CD4-positive, alpha-beta T cell treated with Interleukin-12 subunit alpha and Interleukin-12 subunit beta, for 1 hour (primary cell): ENCODE data around the gene CTDSP1.

ENCODE experiments used
- DNase-seq: peaks from one replicate; pipeline ENCODE4 v3.0.0-alpha.2; 2020

CTDSP1 gene

DNA sequence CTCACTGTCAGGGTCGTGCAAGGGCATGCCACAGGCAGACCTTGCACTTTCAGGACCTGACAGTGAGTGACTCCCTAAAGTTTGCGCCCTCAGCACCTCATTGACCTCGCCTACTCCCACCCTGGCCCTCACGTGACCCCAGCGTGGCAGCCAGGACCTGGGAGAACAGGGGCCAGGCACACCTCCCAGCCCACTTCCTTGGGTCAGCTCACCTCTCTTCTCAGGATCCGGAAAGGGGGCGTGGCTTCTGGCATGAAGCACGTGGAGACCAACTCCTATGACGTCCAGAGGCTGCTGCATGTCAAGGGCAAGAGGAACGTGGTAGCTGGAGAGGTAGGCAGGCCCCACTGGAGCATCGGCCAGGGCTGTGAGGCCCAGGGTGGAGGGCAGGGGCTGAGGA lies 28.1 kb downstream of the CTDSP1 start:
- DNase-seq: no peak

DNA sequence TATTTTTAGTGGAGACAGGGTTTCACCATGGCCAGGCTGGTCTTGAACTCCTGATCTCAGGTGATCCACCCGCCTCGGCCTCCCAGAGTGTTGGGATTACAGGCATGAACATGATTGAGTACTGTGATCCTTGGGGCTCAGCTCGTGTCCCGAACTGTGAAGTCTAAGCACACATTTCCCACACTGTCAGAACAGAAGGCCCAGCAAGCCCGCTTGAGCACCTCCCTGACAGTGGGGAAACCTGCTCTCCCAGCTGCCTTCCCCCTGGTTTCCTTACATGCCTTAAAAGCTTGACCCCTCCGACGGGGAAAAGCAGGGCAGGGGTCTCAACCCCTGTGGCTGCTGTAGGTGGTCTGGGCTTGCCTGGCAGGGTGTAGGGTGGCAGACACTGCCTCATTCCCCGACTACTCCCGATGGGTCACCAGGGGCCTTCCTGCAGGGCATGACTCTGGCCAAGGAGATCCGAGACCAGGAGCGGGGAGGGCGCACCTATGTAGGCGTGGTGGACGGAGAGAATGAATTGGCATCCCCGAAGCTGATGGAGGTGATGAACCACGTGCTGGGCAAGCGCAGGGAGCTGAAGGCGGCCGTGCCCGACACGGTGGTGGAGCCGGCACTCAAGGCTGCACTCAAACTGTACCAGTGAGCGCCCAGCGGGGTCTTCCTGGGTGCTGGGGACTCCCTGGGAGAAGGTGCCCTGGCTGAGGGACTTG lies 29.3 kb downstream of the CTDSP1 start:
- DNase-seq: no peak

DNA sequence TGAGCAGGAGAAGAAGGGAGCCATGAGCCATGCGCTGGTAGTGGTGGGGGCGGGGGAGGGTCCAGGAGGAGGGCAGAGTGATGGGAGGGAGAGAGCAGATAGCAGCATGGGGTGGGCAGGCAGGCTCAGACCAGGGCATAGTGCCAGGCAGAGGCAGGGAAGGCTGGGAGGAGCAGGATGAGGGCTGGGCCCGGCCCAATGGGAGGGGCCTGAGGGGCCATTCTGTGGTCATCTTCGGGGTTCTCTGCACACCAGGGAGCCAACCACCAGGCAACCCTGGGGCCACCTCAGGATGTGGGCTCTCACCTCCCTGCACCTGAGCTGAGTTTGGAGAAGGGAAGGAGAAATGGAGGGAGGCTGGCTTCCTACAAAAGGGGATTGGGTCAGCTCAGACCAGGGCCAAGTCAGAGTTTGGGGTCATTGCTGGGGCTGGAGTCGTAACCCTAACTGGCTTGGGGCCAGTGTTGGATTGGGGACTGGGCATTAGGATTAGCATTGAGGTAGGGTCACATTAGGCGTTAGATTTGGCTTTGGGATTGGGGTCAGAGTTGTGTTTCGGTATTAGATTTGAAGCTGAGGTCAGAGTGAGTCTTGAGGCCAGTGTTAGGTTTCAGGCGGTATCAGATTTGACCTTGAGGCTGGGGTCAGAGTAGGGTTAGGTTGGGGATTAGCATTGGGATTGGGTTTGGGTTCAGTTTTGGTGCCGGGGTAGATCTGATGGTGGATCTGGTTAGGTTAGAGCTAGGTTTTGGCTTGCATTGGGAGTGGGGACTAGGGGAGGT lies 30.4 kb downstream of the CTDSP1 start:
- no peak for DNase-seq

DNA sequence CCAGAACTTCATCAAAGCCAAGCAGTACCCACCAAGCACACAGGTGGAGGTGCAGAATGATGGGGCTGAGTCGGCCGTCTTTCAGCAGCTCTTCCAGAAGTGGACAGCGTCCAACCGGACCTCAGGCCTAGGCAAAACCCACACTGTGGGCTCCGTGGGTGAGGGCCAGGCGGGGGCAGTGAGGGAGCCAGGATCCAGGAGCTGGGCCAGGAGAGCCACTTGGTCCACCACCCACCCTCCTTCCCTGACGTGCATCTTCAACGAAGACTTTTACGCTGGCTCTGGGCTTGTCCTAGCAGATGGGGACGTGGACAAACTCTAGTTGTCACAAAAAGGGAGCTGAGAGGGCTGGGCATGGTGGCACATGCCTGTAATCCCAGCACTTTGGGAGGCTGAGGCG lies 31.1 kb downstream of the CTDSP1 start:
- DNase-seq: no peak

DNA sequence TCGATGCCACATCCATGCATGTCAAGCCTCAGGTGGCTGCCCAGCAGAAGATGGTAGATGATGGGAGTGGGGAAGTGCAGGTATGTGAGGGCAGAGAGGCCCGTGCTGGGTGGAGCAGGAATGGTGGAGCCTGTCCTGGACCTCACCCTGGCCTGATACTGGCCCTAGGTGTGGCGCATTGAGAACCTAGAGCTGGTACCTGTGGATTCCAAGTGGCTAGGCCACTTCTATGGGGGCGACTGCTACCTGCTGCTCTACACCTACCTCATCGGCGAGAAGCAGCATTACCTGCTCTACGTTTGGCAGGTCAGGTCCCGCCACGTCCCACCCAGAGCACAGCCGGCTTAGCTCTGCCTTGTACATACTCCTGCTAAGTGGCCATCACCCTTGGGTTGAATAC lies 32.2 kb downstream of the CTDSP1 start:
- no peak for DNase-seq

DNA sequence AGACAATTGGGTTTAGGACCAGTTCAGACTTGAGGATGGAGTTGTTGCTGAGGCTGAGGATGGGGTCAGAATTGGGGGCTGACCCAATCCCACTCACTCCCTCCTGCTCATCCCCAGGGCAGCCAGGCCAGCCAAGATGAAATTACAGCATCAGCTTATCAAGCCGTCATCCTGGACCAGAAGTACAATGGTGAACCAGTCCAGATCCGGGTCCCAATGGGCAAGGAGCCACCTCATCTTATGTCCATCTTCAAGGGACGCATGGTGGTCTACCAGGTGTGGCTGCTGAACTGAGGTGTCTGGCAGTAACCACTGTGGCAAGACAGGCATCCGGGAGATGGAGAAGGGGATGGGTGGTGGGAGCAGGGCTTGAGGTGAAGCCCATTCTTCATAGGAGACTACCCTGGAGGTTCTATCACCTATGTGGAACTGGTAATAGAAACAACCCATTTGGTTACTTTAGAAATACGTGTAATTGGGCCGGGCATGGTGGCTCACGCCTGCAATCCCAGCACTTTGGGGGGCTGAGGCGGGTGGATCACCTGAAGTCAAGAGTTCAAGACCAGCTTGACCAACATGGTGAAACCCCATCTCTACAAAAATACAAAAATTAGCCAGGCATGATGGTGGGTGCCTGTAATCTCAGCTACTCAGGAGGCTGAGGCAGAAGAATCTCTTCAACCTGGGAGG lies 33.2 kb downstream of the CTDSP1 start:
- DNase-seq: no peak

DNA sequence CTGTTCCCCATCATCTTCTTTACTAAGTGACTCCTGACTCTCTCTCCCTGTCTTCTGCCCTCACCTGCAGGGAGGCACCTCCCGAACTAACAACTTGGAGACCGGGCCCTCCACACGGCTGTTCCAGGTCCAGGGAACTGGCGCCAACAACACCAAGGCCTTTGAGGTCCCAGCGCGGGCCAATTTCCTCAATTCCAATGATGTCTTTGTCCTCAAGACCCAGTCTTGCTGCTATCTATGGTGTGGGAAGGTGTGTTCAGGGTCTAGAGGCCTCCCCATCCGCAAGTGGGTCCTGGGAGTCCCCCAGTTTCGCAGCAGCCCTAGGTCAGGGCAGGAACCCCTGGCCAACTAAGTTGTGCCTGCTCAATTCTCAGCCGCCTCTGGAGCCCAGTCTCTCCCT lies 34.8 kb downstream of the CTDSP1 start:
- no peak for DNase-seq

DNA sequence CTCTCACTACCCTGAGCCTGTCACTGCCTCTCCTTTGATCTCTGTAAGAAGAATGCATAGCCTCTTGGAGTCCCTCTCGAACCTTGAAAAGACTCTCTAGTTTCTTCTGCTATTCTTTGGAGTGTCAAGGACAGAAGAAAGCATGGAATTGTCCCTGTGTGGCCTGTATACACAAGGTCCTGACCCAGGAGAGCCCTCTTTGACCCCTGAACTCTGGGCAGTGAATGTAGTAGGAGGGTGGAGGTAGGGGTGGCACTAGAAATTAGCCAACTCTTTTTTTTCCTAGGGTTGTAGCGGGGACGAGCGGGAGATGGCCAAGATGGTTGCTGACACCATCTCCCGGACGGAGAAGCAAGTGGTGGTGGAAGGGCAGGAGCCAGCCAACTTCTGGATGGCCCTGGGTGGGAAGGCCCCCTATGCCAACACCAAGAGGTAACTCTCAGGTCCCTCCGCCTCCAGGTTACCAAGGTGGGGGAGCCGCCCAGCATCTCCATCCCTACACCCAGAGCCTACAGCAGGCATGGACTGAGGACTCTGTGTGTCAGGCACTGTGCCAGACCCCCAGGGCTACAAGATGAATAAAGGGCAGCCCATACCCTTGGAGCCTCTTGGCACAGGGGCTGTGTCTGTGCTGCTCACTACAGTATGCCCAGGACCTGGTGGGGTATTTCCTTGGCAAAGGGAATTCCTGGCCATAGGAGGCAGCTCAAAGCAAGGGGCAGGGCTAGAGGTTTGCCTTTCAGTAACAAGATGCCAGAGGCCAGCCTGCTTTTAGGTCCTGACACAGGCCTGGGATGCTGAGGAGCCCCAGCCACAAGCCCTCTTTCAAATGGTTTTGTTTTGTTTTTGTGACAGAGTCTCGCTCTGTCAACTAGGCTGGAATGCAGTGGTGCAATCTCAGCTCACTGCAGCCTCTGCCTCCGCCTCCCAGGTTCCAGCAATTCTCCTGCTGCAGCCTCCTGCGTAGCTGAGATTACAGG lies 35.6 kb downstream of the CTDSP1 start:
- no peak for DNase-seq

DNA sequence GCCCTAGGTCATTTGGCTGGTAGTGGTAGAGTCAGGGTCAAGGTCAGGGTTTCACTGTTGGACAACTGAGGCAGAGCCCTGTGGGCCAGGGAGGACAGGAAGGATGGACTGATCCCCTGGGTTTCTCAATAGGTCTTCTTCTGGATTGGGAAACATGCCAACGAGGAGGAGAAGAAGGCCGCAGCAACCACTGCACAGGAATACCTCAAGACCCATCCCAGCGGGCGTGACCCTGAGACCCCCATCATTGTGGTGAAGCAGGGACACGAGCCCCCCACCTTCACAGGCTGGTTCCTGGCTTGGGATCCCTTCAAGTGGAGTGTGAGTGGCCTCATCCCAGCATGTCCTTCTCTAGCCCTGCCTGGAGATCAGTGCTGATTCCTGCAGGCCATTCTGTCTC lies 37.3 kb downstream of the CTDSP1 start:
- DNase-seq: no peak

DNA sequence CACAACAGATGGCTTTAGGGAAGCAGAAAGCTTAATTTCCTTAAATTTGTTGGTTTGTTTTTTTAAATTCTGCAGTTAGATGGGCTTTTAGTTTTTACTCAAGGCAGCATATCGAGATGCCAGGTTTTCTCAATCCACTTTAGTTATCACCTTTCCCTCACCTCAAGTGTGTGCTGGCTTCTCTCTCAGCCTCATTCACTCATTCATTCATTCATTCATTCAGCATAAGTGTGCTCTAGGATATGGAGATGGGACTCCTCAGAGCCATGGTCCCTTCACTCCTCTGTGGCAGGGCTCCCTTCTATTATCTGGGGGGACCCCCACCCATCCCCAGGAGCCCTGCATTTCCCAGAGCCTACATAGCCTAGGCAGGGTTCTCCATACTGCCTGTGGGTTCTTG lies 38.3 kb downstream of the CTDSP1 start:
- no peak for DNase-seq

DNA sequence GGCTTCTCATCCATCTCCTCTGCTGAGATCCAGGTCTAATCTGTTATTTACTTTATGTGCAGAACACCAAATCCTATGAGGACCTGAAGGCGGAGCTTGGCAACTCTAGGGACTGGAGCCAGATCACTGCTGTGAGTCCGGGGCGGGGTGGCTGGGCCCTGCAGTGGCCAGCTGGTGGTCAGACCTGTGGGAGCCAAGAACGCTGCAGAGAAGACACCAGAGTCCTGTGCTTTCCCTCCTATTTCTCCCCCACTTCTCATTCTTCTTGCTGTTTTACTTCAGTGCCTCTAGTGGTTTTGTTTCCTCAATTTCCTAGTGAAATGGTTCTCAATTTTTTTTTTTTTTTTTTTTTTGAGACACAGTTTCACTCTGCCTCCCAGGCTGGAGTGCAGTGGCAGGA lies 38.9 kb downstream of the CTDSP1 start:
- DNase-seq: no peak

DNA sequence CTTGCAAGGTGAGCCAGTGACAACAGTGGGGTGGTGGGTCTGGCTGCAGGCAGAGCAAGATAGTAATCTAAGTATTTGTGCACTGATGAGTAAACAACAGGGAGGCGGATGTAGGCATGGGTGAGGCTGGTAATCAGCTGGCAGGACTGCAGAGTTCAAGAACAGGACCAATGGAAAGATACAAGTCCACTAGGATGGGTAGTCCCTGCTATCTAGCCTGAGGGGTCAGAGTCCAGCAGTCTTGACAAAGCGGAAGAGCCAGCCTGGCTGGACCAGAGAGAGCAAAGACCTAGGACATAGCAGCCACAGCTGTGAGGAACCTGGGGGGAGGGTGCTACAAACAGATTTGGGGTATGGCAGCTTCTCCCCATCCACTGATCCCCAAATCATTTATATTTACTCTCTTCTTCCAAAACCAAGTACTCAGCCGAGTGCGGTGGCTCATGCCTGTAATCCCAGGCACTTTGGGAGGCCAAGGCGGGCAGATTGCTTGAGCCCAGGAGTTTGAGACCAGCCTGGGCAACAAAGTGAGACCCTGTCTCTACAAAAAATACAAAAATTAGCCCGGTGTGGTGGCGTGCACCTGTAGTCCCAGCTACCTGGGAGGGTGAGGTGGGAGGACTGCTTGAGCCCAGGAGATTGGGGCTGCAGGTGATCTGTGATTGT lies 45.2 kb downstream of the CTDSP1 start:
- DNase-seq: no peak

DNA sequence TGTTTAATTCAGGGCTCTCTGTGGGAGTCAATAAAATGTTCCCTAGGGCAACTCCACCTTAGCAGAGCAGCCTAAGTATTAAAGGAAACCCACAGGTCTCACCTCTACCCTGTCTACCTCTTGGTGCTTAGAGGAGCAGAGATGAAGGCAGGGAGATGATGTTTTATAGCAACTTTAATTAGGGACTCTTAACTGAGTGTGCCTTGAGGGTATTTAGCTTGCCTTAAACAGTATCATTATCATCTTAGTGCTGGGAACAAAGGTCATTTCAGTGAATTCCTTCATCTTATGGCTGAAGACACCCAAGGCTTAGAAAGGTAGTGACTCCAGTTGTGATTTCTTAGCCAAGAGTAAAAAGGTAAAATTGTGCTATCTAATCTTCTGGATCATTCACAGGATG lies 45.9 kb downstream of the CTDSP1 start:
- DNase-seq: no peak

DNA sequence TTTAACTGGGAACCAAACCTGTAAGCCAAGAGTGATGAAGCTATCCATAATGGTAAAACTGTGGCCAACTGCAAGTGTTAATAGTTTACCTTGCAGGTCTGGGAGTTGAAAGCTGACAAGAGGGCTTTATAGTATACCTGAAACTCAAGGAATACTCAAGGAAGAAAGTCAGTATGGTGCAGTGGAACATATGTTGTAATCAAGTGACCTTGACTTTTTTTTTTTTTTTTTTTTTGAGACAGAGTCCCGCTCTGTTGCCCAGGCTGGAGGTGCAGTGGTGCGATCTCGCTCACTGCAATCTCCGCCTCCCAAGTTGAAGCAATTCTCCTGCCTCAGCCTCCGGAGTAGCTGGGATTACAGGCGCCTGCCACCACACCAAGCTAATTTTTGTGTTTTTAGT lies 46.9 kb downstream of the CTDSP1 start:
- no peak for DNase-seq

DNA sequence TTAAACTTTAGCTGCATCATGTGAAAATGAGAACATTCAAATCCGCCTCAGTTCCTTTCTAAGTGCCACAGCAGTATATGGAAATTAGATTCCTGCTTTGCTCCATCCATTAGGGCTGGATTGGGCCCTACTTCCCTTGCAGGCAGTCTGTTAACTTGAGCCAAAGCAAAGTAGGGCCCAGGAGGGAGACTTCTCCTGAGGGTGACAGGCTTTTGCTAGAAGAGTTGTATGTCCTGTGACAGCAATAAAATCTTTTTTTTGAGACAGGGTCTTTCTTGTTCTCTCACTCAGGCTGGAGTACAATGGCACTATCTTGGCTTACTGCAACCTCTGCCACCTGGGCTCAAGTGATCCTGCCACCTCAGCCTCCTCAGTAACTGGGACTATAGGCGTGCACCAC lies 47.4 kb downstream of the CTDSP1 start:
- DNase-seq: no peak

DNA sequence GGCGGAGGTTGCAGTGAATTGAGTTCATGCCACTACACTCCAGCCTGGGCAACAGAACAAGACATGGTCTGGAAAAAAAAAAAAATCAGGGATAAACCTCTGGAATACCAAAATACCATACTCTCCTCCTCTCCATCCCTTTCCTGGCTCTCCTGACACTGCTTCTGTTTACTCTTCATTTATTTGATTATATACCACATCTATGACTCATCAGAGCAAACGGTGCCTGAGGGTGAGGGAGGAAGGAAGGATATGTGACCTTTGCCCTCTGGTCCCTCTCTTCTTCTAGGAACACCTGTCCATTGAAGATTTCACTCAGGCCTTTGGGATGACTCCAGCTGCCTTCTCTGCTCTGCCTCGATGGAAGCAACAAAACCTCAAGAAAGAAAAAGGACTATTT lies 49.3 kb downstream of the CTDSP1 start:
- no peak for DNase-seq

DNA sequence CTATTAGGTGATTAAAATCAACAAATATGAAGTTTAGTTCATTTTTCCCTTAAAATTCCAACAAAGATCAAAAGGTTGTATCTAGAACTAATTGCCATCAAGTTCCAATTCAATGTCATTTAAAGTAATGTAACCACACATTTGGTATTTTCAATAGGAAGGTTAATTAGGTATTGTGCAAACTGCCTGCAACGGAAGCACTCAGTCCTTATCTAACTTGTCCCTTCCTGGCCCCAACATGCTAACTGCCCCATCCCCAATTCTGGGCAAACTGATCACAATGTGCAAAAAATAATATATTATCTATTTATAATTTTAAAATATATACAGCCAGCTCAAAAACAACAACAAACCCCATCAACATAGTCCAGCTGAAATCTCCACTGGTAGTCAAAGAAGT lies 52.4 kb downstream of the CTDSP1 start:
- no peak for DNase-seq
